GM20431 (cell line): Measurements from ENCODE around the gene APBB2.
"Not testable (repeated sequence)": the region's sequence is repeated elsewhere in the genome, so short reads cannot be mapped to it uniquely, and the experiment has no call there.

Source experiments
- in situ Hi-C: fragments of 300-500 bp; cut with MseI, MboI; formaldehyde crosslinking; loops from one replicate; pipeline ENCODE4 v1.15.0; 2020; ENCODE audit warnings: low sequenced_read_pairs; ENCODE audit not compliant: unreplicated experiment

The APBB2 gene

GRCh38 chr4:40998675-40999358, 215.5 kb downstream of the APBB2 start:
- in situ Hi-C loops: no loop called here

- in situ Hi-C loops: no loop called here
Observed at GRCh38 chr4:40995850-40996249, 218.5 kb downstream of the APBB2 start.

- in situ Hi-C loops: not testable (repeated sequence)
Observed at GRCh38 chr4:40994321-40994720, 220.0 kb downstream of the APBB2 start.

GRCh38 chr4:40993296-40993693, 221.0 kb downstream of the APBB2 start:
- in situ Hi-C loops: not testable (repeated sequence)

GRCh38 chr4:40992472-40993295, 221.7 kb downstream of the APBB2 start:
- in situ Hi-C loops: no loop called here

GRCh38 chr4:40991908-40992307, 222.4 kb downstream of the APBB2 start:
- in situ Hi-C loops: no loop called here

- in situ Hi-C loops: no loop called here
Observed at GRCh38 chr4:40990899-40991265, 223.5 kb downstream of the APBB2 start.

- in situ Hi-C loops: no loop called here
Observed at GRCh38 chr4:40990236-40990898, 224.0 kb downstream of the APBB2 start.

- in situ Hi-C loops: loop anchor here (10.0 kb wide), 1 partner anchor 228 kb away; the partner anchor contains the start of gene APBB2
Observed at GRCh38 chr4:40987151-40987550, 227.2 kb downstream of the APBB2 start.

GRCh38 chr4:40986375-40986774, 228.0 kb downstream of the APBB2 start:
- in situ Hi-C loops: loop anchor here (10.0 kb wide), 1 partner anchor 228 kb away; the partner anchor contains the start of gene APBB2

GRCh38 chr4:40984051-40984450, 230.3 kb downstream of the APBB2 start:
- in situ Hi-C loops: loop anchor here (10.0 kb wide), 1 partner anchor 231 kb away; the partner anchor contains the start of gene APBB2

GRCh38 chr4:40980318-40980883, 233.9 kb downstream of the APBB2 start:
- in situ Hi-C loops: loop anchor here (10.0 kb wide), 1 partner anchor 234 kb away; the partner anchor contains the start of gene APBB2

GRCh38 chr4:40978548-40978947, 235.8 kb downstream of the APBB2 start:
- in situ Hi-C loops: no loop called here

- in situ Hi-C loops: no loop called here
Observed at GRCh38 chr4:40976343-40976742, 238.0 kb downstream of the APBB2 start.

- in situ Hi-C loops: no loop called here
Observed at GRCh38 chr4:40972722-40973121, 241.6 kb downstream of the APBB2 start.

GRCh38 chr4:40971338-40971737, 243.0 kb downstream of the APBB2 start:
- in situ Hi-C loops: no loop called here

GRCh38 chr4:40969501-40969900, 244.8 kb downstream of the APBB2 start:
- in situ Hi-C loops: no loop called here

- in situ Hi-C loops: no loop called here
Observed at GRCh38 chr4:40967550-40967949, 246.8 kb downstream of the APBB2 start.

- in situ Hi-C loops: no loop called here
Observed at GRCh38 chr4:40966091-40966490, 248.3 kb downstream of the APBB2 start.

- in situ Hi-C loops: no loop called here
Observed at GRCh38 chr4:40963897-40964478, 250.4 kb downstream of the APBB2 start.
